Stomach smooth muscle (tissue), 2 donors: ENCODE measurements around the gene CNTNAP2.

Experiments
- H3K27ac ChIP-seq: one replicate; pipeline ENCODE4 v1.7.0; 2013; ENCODE audit warnings: mild to moderate bottlenecking, low read length, inconsistent platforms
- H3K27me3 ChIP-seq, 2 donors: one replicate each; pipeline ENCODE4 v1.7.0; 2013; ENCODE audit warnings: low read length in 2 of 2; ENCODE audit not compliant: insufficient read depth in 2 of 2, control insufficient read depth in 1 of 2
- H3K36me3 ChIP-seq, 2 donors: one replicate each; pipeline ENCODE4 v1.7.0; 2013; ENCODE audit warnings: low read length in 2 of 2; ENCODE audit not compliant: control insufficient read depth in 2 of 2, insufficient read depth in 2 of 2
- H3K4me1 ChIP-seq: one replicate; pipeline ENCODE4 v1.7.0; 2013; ENCODE audit warnings: low read length; ENCODE audit not compliant: control insufficient read depth, insufficient read depth
- H3K4me3 ChIP-seq, 2 donors: one replicate each; pipeline ENCODE4 v1.7.0; 2013; ENCODE audit warnings: low read length in 2 of 2
- H3K9ac ChIP-seq, 2 donors: one replicate each; pipeline ENCODE4 v1.7.0; 2013; ENCODE audit warnings: low read length in 2 of 2, mild to moderate bottlenecking in 1 of 2
- H3K9me3 ChIP-seq, 2 donors: one replicate each; pipeline ENCODE4 v1.7.0; 2013; ENCODE audit warnings: low read length in 2 of 2; ENCODE audit not compliant: control insufficient read depth in 2 of 2
- donor health status: healthy.
- donor health status: Pancreatic carcinoma.

The CNTNAP2 gene

DNA sequence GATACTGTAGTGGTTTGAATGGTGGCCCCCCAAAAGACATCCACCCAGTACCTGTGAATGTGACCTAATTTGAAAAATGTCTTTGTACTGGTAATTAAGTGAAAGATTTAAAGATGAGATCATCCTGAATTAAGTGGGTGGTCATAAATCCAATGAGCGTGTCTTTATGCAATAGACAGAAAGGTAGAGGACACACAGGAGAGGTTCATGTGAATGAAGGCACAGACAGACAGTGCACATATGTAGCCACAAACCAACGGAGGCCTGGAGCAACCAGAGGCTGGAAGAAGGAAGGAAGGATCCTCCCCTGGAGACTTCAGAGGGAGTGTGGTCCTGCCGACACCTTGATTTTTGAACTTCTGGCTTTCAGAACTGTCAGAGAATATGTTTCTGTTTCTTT lies 160.3 kb downstream of the CNTNAP2 start:
- Histone ChIP-seq H3K36me3 (no peaks in the 10 kb centered on the region), H3K27ac (no peak overlapping the region), H3K4me3 (no peak overlapping the region), H3K9ac (no peak overlapping the region), H3K9me3 (no peaks in the 10 kb centered on the region), H3K4me1 (no peaks in the 10 kb centered on the region), H3K27me3 (no peaks in the 10 kb centered on the region)

DNA sequence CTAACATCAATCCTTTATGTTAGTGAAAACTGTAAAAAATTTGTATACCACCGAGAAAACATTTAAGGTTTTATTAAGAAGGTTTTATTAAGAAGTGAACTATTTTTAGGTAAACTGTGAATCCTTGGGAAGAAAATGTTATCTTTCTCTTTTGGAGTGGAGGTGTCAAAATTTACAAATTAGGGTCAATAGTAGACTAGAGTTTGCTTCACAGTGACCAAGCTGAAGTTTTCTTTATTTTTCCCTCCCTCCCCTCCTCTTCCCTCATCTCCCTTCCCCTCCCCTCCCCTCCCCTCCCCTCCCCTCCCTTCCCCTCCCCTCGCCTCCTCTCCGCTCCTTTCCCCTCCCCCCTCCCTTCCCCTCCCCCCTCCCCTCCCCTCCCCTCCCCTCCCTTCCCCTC lies 168.8 kb downstream of the CNTNAP2 start:
- no peak overlapping the region for H3K9ac ChIP-seq
- no peaks in the 10 kb centered on the region for H3K36me3 ChIP-seq
- H3K27me3 ChIP-seq = no peaks in the 10 kb centered on the region
- no peak overlapping the region for H3K4me3 ChIP-seq
- no peaks in the 10 kb centered on the region for H3K9me3 ChIP-seq
- H3K4me1 ChIP-seq = no peaks in the 10 kb centered on the region
- no peak overlapping the region for H3K27ac ChIP-seq

DNA sequence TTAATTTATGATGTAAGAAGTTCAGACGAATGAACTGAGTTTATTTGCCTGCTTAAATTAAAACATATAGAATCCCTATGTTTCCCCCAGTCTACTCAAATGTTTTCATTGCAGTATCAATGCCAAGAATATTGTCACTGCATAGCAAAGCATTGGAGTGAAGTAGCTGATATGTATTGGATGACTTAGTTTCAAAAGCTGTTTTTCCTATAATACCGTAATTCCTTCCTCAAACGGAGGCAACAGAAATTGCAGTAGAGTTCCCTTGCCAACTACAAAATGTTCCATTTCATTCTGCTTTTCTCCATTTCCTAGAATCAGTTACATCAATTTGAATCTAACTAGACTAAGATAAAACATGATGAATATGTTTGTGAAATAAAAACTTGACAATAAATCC lies 174.1 kb downstream of the CNTNAP2 start:
- Histone ChIP-seq H3K36me3 (no peaks in the 10 kb centered on the region), H3K4me3 (no peak overlapping the region), H3K27ac (no peak overlapping the region), H3K9me3 (no peaks in the 10 kb centered on the region), H3K27me3 (no peaks in the 10 kb centered on the region), H3K4me1 (no peaks in the 10 kb centered on the region), H3K9ac (no peak overlapping the region)

DNA sequence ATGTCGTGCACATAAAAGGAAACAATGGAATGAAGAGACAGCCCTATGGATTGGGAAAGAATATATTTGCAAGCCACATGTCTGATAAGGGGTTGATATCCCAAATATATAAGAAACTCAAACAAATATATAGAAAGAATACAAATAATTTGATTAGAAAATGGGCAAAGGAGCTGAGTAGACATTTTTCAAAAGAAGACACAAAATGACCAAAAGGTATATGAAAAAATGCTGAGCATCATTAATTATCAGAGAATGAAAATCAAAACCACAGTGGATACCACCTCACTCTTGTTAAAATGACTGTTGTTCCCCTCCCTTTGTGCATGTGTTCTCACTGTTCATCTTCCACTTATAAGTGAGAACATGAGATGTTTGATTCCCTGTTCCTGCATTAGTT lies 175.3 kb downstream of the CNTNAP2 start:
- no peak overlapping the region for H3K9ac ChIP-seq
- no peak overlapping the region for H3K27ac ChIP-seq
- no peaks in the 10 kb centered on the region for H3K36me3 ChIP-seq
- no peaks in the 10 kb centered on the region for H3K9me3 ChIP-seq
- H3K4me1 ChIP-seq = no peaks in the 10 kb centered on the region
- H3K27me3 ChIP-seq = no peaks in the 10 kb centered on the region
- no peak overlapping the region for H3K4me3 ChIP-seq

DNA sequence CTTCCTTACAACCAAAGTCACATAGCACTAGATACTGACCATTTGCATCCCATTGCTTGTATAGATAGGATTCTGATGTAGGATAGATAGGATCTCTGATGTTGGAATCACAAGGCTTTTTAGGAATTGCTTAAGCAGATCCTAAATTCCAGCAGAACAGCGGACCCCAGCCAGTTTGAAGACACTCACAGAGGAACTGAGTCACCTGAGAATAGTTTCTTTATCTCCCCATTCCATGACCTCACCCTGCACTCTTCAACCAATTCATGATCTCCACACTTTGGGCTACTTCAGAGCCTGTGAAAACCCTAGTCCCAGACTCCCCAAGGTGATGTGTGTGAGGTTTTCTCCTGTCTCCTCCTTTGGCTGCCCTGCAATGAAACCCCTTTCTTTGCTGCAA lies 179.4 kb downstream of the CNTNAP2 start:
- H3K9me3 ChIP-seq = no peaks in the 10 kb centered on the region
- no peak overlapping the region for H3K4me3 ChIP-seq
- no peaks in the 10 kb centered on the region for H3K36me3 ChIP-seq
- H3K9ac ChIP-seq = no peak overlapping the region
- no peaks in the 10 kb centered on the region for H3K4me1 ChIP-seq
- no peaks in the 10 kb centered on the region for H3K27me3 ChIP-seq
- H3K27ac ChIP-seq = no peak overlapping the region

DNA sequence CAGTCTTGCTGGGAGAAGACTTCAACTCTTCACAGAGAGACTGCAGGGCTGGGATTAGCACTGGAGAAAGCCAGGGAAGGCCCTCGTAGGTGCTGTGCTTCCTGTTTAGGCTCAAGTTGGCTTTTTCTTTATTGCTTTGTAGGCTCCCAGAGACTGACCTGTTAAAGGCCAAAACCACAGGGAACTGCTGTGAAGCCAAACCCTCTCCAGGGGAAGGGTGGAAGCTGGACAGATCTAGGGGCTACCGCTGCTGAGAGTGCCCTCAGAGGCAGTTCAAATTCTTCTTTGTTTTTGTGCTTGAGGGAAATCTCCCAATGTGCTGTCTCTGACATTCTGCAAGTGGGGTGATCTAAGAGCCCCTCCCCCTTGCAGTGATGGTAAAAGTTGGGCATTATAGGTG lies 198.4 kb downstream of the CNTNAP2 start:
- no peaks in the 10 kb centered on the region for H3K4me1 ChIP-seq
- H3K9me3 ChIP-seq = no peaks in the 10 kb centered on the region
- no peak overlapping the region for H3K4me3 ChIP-seq
- H3K27ac ChIP-seq = no peak overlapping the region
- no peaks in the 10 kb centered on the region for H3K27me3 ChIP-seq
- no peaks in the 10 kb centered on the region for H3K36me3 ChIP-seq
- no peak overlapping the region for H3K9ac ChIP-seq

DNA sequence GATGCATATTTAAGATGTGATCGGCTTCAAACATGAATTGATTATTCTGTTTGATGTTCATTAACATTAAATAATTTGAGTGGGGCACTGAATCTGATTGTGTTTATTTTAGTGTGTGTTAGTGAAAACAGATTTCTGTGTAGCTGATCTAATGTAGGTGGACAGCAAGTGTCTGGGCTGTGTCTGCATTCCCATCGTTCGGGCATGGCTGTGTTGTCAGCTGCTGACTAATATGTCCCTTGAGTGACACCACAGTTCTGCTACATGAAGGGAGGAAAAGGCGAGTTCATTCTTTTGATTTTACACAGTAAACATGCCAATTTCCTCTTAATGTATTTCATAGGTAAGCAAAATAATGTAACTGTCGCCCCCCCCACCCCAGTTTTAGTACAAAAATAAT lies 203.0 kb downstream of the CNTNAP2 start:
- Histone ChIP-seq H3K9me3 (no peaks in the 10 kb centered on the region), H3K9ac (no peak overlapping the region), H3K27me3 (no peaks in the 10 kb centered on the region), H3K4me1 (no peaks in the 10 kb centered on the region), H3K27ac (no peak overlapping the region), H3K4me3 (no peak overlapping the region), H3K36me3 (no peaks in the 10 kb centered on the region)

DNA sequence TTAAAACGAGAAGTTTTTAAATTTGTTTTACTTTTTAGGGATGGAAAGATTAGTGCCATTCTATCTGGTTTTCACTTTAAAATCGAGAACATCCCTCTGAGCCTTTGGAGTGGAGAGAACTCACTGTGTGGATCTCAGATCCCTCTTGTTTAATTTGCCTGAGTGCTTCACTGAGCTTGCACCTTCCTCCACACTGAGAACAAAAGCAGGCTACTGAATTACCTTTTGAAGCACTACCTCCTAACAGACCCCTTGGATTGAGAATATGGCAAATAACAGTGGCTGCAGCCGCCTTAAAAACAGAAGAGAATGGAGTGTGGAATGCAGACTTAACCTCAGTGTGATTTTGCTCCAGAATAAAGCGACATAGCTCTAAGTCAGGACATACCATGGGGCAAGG lies 204.7 kb downstream of the CNTNAP2 start:
- Histone ChIP-seq H3K27ac (no peak overlapping the region), H3K9me3 (no peaks in the 10 kb centered on the region), H3K4me1 (no peaks in the 10 kb centered on the region), H3K4me3 (no peak overlapping the region), H3K9ac (no peak overlapping the region), H3K27me3 (no peaks in the 10 kb centered on the region), H3K36me3 (no peaks in the 10 kb centered on the region)

DNA sequence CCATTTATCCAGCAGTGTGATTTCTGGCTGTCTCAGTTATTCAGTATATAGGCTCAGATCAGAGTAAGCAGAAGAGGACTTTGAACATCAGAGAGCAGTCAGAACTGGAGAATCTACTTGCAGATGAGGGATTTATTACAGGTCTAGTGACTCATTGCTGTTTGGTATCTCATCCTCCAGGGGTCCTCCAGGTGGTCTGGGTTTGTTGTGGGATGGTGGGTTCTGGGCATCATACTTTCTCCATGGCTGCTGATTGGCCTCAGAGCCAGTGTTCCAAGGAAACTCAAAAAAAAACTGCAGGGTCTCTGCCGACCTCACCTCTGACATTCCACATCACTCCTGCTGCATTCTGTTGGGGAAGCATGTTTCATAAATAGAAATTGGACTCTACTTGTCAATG lies 214.8 kb downstream of the CNTNAP2 start:
- H3K27ac ChIP-seq = no peak overlapping the region
- H3K9me3 ChIP-seq = no peaks in the 10 kb centered on the region
- H3K36me3 ChIP-seq = no peaks in the 10 kb centered on the region
- H3K9ac ChIP-seq = no peak overlapping the region
- no peaks in the 10 kb centered on the region for H3K4me1 ChIP-seq
- H3K4me3 ChIP-seq = no peak overlapping the region
- H3K27me3 ChIP-seq = no peaks in the 10 kb centered on the region

DNA sequence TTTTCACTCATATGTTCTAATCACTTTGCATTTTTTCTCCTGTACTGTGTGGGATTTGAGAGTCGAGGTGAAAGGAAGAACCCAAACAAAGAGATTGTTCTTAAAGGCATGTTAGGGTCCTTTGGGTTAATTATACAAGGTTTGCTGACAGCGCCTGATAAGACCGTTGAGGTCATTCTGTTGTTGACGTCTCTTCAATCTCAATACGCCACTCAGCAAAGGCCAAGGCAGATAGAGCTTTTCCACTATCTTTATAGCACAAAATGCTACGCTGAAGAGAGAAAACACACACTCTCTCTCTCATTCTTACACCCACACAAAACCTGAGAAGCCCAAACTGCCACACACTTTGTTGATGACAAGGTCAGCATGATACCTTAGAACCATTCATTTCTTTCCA lies 228.7 kb downstream of the CNTNAP2 start:
- no peak overlapping the region for H3K4me3 ChIP-seq
- no peaks in the 10 kb centered on the region for H3K27me3 ChIP-seq
- H3K36me3 ChIP-seq = no peaks in the 10 kb centered on the region
- no peak overlapping the region for H3K9ac ChIP-seq
- no peaks in the 10 kb centered on the region for H3K4me1 ChIP-seq
- no peak overlapping the region for H3K27ac ChIP-seq
- no peaks in the 10 kb centered on the region for H3K9me3 ChIP-seq

DNA sequence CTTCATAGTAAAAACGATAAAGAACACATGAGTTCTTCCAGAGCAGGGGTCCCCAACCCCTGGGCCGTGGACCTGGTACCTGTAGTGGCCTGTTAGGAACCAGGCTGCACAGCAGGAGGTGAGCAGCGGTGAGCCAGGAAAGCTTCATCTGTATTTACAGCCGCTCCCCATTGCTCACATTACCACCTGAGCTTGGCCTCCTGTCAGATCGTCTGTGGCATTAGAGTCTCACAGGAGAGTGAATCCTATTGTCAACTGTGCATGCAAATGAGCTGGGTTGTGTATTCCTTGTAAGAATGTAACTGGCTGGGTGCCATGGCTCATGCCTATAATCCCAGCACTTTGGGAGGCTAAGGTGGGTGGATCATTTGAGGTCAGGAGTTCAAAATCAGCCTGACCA lies 229.5 kb downstream of the CNTNAP2 start:
- H3K27ac ChIP-seq = no peak overlapping the region
- no peaks in the 10 kb centered on the region for H3K27me3 ChIP-seq
- H3K4me1 ChIP-seq = no peaks in the 10 kb centered on the region
- no peak overlapping the region for H3K9ac ChIP-seq
- no peaks in the 10 kb centered on the region for H3K36me3 ChIP-seq
- no peaks in the 10 kb centered on the region for H3K9me3 ChIP-seq
- H3K4me3 ChIP-seq = no peak overlapping the region

DNA sequence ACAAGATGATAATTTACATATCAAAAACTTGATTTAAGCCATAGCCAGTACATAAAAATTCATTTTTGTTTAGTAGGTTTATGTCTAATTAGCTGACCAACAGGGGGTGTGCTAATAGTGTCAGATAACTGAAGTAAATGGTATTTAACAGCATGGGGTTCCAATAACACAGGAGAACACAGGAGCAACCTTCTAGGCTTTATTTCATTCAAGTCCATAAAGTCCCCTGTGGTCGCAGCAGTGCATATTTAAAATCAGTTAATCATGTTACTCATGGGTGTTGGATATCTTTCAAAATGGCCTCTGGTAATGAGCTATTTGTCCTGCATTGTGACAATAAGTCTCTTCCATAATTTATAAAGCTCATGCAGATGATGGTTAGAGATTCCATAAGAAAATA lies 238.6 kb downstream of the CNTNAP2 start:
- Histone ChIP-seq H3K27me3 (no peaks in the 10 kb centered on the region), H3K9me3 (no peaks in the 10 kb centered on the region), H3K27ac (no peak overlapping the region), H3K4me3 (no peak overlapping the region), H3K9ac (no peak overlapping the region), H3K4me1 (no peaks in the 10 kb centered on the region), H3K36me3 (no peaks in the 10 kb centered on the region)
